Stimulated activated effector memory CD8-positive, alpha-beta T cell treated with anti-CD3 and anti-CD28 coated beads, Interleukin-12 subunit alpha, Interleukin-12 subunit beta, amount 100 ng/mL, for 72 hours (primary cell): ENCODE data around the gene NUDT3.

ENCODE experiments used
- ATAC-seq: fragments of 150-1000 bp; cut with Tn5 transposase; 2 replicates; pipeline ENCODE4 v1.10.0; 2021
- DNase-seq, 2 donors: peaks; one replicate each; pipeline ENCODE4 v3.0.0; 2021 to 2022; ENCODE audit warnings: low spot score in 2 of 2
- H3K27ac Mint-ChIP-seq: one replicate; pipeline ENCODE4 v1.8.0; 2022; ENCODE audit warnings: mild to moderate bottlenecking, mixed read lengths
- H3K36me3 Mint-ChIP-seq: one replicate; pipeline ENCODE4 v1.8.0; 2022; ENCODE audit warnings: mild to moderate bottlenecking, mixed read lengths
- H3K4me1 Mint-ChIP-seq: one replicate; pipeline ENCODE4 v1.8.0; 2022; ENCODE audit warnings: mixed read lengths
- H3K4me3 Mint-ChIP-seq: one replicate; pipeline ENCODE4 v1.8.0; 2022; ENCODE audit warnings: mild to moderate bottlenecking, mixed read lengths
- H3K9me3 Mint-ChIP-seq: one replicate; pipeline ENCODE4 v1.8.0; 2022; ENCODE audit warnings: mixed read lengths

Gene NUDT3

GRCh38 chr6:34392497-34393190, at the start of gene NUDT3:
TSS of gene NUDT3 (minus strand) at chr6:34392669. CDS start at chr6:34392362, 307 bp downstream.
- ATAC-seq: peak; percentile 95
- H3K9me3 Mint-ChIP-seq: no peaks in the 10 kb centered on the region
- peaks cover 13% of the 10 kb centered on the region for H3K4me1 Mint-ChIP-seq
- no peaks in the 10 kb centered on the region for H3K36me3 Mint-ChIP-seq
- no peak within 1 kb of the TSS for H3K27ac Mint-ChIP-seq
- H3K4me3 Mint-ChIP-seq: no peak within 1 kb of the TSS
- peak; percentile 97 to 98 for DNase-seq

GRCh38 chr6:34441526-34441925, 49.1 kb upstream of the NUDT3 start:
- peaks cover 5% of the 10 kb centered on the region for H3K4me1 Mint-ChIP-seq
- H3K27ac Mint-ChIP-seq: no peak overlapping the region
- no peaks in the 10 kb centered on the region for H3K36me3 Mint-ChIP-seq
- DNase-seq (no peak), ATAC-seq (no peak)
- H3K9me3 Mint-ChIP-seq: peaks cover 5% of the 10 kb centered on the region
- H3K4me3 Mint-ChIP-seq: no peak overlapping the region

- H3K4me1 Mint-ChIP-seq: peaks cover 5% of the 10 kb centered on the region
- H3K36me3 Mint-ChIP-seq: no peaks in the 10 kb centered on the region
- H3K9me3 Mint-ChIP-seq: peaks cover 5% of the 10 kb centered on the region
- no peak overlapping the region for H3K4me3 Mint-ChIP-seq
- no peak for DNase-seq
- no peak for ATAC-seq
- no peak overlapping the region for H3K27ac Mint-ChIP-seq
Observed at GRCh38 chr6:34439442-34439841, 47.0 kb upstream of the NUDT3 start.

- no peak for ATAC-seq
- no peaks in the 10 kb centered on the region for H3K36me3 Mint-ChIP-seq
- peaks cover 5% of the 10 kb centered on the region for H3K4me1 Mint-ChIP-seq
- no peak for DNase-seq
- H3K27ac Mint-ChIP-seq: no peak overlapping the region
- no peak overlapping the region for H3K4me3 Mint-ChIP-seq
- peaks cover 5% of the 10 kb centered on the region for H3K9me3 Mint-ChIP-seq
Observed at GRCh38 chr6:34438705-34439104, 46.2 kb upstream of the NUDT3 start.

- Mint-ChIP-seq H3K4me3 (no peak overlapping the region), H3K9me3 (peaks cover 5% of the 10 kb centered on the region), H3K4me1 (peaks cover 5% of the 10 kb centered on the region), H3K27ac (no peak overlapping the region), H3K36me3 (no peaks in the 10 kb centered on the region)
- DNase-seq (no peak), ATAC-seq (no peak)
Observed at GRCh38 chr6:34437644-34437970, 45.1 kb upstream of the NUDT3 start.

GRCh38 chr6:34436803-34437643, 44.6 kb upstream of the NUDT3 start:
- H3K4me3 Mint-ChIP-seq: no peak overlapping the region
- H3K9me3 Mint-ChIP-seq: peaks cover 5% of the 10 kb centered on the region
- no peaks in the 10 kb centered on the region for H3K36me3 Mint-ChIP-seq
- no peak for DNase-seq
- no peak overlapping the region for H3K27ac Mint-ChIP-seq
- peaks cover 5% of the 10 kb centered on the region for H3K4me1 Mint-ChIP-seq
- ATAC-seq: no peak

GRCh38 chr6:34435916-34436315, 43.4 kb upstream of the NUDT3 start:
- H3K4me3 Mint-ChIP-seq: no peak overlapping the region
- peaks cover 5% of the 10 kb centered on the region for H3K9me3 Mint-ChIP-seq
- H3K36me3 Mint-ChIP-seq: no peaks in the 10 kb centered on the region
- H3K27ac Mint-ChIP-seq: no peak overlapping the region
- H3K4me1 Mint-ChIP-seq: no peaks in the 10 kb centered on the region
- DNase-seq (no peak), ATAC-seq (no peak)

GRCh38 chr6:34425498-34426410, 33.3 kb upstream of the NUDT3 start, which contains the start of gene RPS10:
TSS of gene RPS10 (minus strand) at chr6:34426069. CDS start at chr6:34425221, 848 bp downstream.
- peak within 1 kb of the TSS; percentile 100 for H3K27ac Mint-ChIP-seq
- ATAC-seq (peak; percentile 98), DNase-seq (peak; percentile 94 to 96)
- H3K4me1 Mint-ChIP-seq: peaks cover 28% of the 10 kb centered on the region
- H3K36me3 Mint-ChIP-seq: peaks cover 54% of the 10 kb centered on the region
- H3K4me3 Mint-ChIP-seq: peak within 1 kb of the TSS; percentile 98
- no peaks in the 10 kb centered on the region for H3K9me3 Mint-ChIP-seq

GRCh38 chr6:34425132-34425497, 32.6 kb upstream of the NUDT3 start:
- Mint-ChIP-seq H3K9me3 (no peaks in the 10 kb centered on the region), H3K4me3 (peak overlapping the region; percentile 98), H3K27ac (peak overlapping the region; percentile 100), H3K4me1 (peaks cover 28% of the 10 kb centered on the region), H3K36me3 (peaks cover 61% of the 10 kb centered on the region)
- ATAC-seq (no peak), DNase-seq (no peak)

GRCh38 chr6:34424200-34425131, 32.0 kb upstream of the NUDT3 start:
- Mint-ChIP-seq H3K9me3 (no peaks in the 10 kb centered on the region), H3K4me1 (peaks cover 28% of the 10 kb centered on the region), H3K27ac (peak overlapping the region; percentile 100), H3K4me3 (peak overlapping the region; percentile 98), H3K36me3 (peaks cover 67% of the 10 kb centered on the region)
- DNase-seq (no peak), ATAC-seq (no peak)

GRCh38 chr6:34423254-34423653, 30.8 kb upstream of the NUDT3 start:
- Mint-ChIP-seq H3K9me3 (no peaks in the 10 kb centered on the region), H3K4me1 (peaks cover 33% of the 10 kb centered on the region), H3K27ac (peak overlapping the region; percentile 59), H3K36me3 (peaks cover 79% of the 10 kb centered on the region), H3K4me3 (peak overlapping the region; percentile 98)
- no peak for ATAC-seq
- no peak for DNase-seq

GRCh38 chr6:34418367-34418766, 25.9 kb upstream of the NUDT3 start:
- ATAC-seq: no peak
- H3K4me1 Mint-ChIP-seq: peaks cover 22% of the 10 kb centered on the region
- no peak overlapping the region for H3K4me3 Mint-ChIP-seq
- DNase-seq: no peak
- peak overlapping the region; percentile 68 for H3K27ac Mint-ChIP-seq
- H3K9me3 Mint-ChIP-seq: no peaks in the 10 kb centered on the region
- H3K36me3 Mint-ChIP-seq: peaks cover 100% of the 10 kb centered on the region

- H3K4me3 Mint-ChIP-seq: no peak overlapping the region
- H3K4me1 Mint-ChIP-seq: peaks cover 25% of the 10 kb centered on the region
- no peak for DNase-seq
- no peaks in the 10 kb centered on the region for H3K9me3 Mint-ChIP-seq
- H3K36me3 Mint-ChIP-seq: peaks cover 98% of the 10 kb centered on the region
- no peak overlapping the region for H3K27ac Mint-ChIP-seq
- ATAC-seq: no peak
Observed at GRCh38 chr6:34416877-34417371, 24.5 kb upstream of the NUDT3 start.
